ENCODE results near the gene TNFAIP3. TPM values are rescaled to one million over a fixed set of nuclear protein-coding genes. Genes with fewer than 3 reads are reported as not detected.
"Not testable (repeated sequence)": the region's sequence is repeated elsewhere in the genome, so short reads cannot be mapped to it uniquely, and the experiment has no call there.

The TNFAIP3 gene
- total RNA-seq, 1 donor from 2014 or later = 7.8 TPM

DNA sequence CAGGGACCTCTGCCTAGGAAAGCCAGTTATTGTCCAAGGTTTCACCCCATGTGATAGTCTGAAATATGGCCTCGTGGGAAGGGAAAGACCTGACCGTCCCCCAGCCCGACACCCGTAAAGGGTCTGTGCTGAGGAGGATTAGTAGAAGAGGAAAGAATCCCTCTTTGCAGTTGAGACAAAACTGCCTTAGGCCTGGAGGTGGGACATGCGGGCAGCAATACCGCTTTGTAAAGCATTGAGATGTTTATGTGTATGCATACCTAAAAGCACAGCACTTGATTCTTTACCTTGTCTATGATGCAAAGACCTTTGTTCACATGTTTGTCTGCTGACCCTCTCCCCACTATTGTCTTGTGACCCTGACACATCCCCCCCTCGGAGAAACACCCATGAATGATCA is 22.3 kb upstream of the TNFAIP3 start:
- not testable (repeated sequence) for DNase-seq (ENCODE audit: low read depth)

DNA sequence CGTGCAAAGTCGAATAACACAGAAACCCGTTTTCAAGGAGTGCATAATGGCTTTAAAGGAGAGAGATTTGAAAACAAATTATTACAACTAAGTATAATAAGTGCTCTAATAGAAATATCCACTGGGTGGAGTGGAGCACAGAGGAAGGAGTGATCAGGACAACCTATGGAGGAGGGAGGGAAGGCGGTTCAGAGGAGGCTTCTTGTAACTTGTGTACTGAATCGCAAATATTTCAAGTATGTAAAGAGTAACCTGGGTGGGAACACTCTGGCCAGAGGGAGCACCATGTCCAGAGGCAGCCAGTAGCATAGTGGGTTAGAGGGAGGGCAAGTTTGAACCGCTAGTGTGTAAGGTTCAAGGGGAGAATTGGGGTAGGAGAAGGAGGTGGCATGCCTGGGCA is 21.6 kb upstream of the TNFAIP3 start:
- no peak for DNase-seq (ENCODE audit: low read depth)

DNA sequence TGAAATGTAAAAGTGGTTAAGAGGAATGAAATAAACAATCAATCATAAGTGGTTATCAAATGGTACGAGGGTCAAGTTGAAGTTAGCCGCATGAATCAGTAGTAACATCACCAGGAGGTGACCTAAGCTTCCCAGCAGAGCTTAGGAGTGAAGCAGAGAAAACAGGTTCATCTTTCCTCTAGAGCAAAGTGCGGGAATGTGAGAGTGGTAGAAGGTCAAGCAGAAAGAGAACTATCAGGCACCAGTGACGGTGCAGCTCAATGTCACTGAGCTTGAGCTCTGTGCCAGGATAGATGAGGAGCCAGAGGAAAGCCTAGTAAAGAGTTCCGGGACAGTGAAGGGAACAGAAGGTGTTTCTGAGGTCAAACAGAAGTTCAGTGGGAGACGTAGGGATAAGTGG is 20.8 kb upstream of the TNFAIP3 start:
- no peak for DNase-seq (ENCODE audit: low read depth)

DNA sequence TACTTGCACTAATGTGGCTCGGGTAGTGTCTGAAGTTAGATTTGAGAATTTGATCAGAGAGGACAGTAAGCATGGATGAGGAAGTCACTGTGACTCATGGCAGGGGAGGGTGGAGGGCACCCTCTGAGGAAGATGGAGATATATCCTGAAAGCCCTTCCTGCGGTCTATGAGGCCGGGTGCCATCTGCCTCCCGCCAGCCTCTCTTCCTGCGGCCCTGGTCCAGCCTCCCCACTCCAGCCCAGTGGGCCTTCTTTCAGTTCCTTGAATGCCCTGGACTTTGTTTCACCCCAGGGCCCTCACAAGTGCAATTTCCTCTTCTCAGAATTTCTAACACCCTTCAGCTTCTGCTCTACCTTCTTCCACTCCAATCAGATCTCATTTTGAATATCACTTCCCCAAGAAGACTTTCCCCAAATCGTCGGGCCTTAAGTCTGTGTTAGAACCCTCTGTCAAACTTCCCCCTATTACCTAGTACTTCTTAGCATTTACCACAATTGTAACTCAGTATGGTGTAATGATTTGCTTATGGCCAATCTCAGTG is 20.2 kb upstream of the TNFAIP3 start:
- no peak for DNase-seq (ENCODE audit: low read depth)

DNA sequence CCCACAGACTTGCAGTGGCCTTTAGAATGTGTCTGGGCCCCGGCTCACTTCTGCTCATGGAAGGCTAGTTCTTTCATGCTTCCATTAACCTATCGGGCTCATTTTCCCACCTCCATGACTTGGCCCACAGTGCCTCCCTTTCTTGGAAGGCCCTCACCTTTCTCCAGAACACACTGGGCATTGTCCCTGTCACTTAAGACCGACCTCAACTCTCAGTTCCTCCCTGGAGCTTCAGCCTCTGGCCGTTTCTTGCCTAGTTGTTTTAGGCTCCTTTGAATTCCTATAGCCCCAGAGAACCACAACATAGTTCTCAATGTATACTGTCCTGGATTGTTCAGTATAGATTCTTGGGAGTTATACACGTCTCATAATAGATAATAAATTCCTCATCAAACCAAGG is 19.3 kb upstream of the TNFAIP3 start:
- DNase-seq (ENCODE audit: low read depth) = no peak

DNA sequence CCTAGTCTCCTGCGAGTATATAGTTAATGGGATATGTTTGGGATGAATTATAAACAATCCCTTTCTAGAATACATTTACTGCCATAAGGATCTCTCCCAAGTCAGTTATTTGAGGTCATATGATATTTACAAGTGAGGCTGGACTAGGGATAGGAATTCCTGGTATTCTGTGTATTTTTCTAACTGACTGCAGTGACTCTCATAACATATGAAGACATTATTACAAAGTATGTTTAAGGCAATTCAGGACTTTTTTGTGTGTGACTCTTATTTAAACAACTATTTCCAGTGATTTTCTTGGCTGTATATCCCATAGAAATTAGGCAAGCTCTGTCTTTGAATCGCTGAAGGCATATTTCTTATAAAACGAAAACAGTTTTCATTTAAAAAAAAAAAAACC is 18.4 kb upstream of the TNFAIP3 start:
- no peak for DNase-seq (ENCODE audit: low read depth)

DNA sequence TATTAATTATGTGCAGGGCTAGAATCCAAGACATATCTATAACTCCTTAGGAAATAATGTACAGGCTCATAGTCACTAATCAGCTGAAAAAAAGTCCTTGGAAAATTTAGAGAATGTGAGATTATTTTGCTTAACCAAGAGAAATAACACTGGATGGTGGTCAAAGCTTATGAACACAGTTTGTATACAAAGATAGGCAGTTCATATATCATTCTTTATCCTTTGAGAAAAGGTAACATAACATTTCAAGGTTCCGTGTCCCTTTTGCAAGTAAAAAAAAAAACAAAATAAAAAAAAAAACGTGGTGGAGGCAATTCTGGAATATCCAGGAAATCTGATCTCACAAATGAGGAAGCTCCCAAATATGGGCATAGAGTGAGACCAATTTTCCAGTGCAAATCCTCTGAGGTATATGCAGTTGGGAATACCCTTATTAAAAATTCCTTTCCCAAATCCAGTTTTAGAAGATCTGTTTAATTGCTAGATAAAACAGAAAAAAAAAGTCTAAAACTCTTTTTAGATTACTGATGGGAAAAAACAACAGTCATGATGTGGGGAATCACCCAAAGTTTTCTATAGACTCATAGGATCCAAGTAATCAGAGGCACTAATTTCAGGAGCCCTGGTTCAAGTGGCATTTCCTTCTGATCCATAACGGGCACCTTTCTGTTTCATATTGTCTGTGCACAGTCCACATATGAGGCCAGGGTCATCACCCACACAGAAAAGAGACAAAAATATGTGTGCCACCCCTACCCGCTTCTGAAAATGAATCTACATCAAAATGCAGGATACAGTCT is 17.7 kb upstream of the TNFAIP3 start:
- DNase-seq (ENCODE audit: low read depth) = peak; percentile 32

DNA sequence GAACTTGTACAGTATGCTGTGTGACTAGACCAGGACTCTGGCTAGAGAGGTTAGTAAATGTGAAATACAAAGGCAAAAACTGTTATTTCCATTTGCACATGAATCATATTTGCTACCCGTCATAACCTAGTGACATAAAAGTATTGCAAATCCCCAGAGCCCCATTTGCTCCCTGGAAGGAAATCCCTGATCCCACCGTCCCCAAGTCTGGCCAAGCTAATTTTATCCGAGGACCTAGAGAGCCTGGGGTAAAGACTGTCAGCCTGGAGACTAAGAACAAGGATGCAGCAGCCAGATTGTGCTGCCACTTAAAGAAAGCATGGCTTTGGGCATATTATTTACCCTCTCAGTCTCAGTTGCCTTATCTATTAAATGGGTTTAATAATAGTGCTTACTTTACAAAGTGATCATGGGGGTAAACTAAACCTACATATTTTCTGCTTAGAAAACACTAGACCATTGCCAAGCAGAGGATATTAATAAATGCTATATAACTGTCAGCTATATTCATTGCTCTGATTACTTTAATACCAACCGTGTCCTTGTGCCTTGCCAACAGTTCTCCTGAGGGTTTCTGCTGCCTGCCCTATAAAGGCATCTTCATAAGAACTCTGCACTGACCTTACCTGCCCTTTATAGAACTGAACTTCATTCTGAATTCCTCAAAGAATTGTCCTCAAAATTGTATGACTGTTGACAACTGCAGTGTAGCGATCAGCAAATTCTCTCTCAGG is 16.9 kb upstream of the TNFAIP3 start:
- DNase-seq (ENCODE audit: low read depth) = no peak

DNA sequence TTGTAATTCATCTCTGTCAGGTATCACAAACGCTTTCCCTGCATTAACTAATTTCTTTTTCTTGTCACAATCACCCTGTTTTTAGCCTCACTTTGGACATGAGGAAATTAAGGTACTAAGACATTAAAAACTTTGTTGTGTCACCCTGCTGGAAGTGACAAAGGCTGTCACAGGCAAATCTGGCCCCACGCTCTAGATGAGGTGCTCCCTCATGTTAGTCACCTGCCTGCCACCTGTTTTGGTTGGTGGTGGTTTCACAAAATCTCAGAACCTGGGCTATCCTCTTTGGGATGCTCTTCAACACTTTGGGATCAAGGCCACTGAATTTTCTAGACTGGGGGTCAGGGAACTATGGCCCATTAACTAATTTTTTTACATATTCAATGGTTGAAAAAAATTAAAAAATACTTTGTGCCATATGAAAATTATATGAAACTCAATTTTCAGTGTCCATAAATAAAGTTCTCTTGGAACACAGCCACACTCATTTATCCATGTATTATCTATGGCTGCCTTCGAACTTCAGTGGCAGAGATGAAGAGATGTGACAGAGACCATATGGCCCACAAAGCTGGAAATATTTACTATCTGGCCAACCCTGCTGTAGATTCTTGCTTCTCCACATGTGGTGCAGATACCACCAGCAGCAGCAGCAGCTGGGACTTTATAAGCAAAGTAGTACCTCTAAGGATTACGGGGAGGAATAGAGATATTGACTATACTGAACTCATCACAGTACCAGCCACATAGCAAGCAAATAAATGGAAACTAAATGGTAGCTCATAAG is 16.1 kb upstream of the TNFAIP3 start:
- DNase-seq (ENCODE audit: low read depth) = no peak

DNA sequence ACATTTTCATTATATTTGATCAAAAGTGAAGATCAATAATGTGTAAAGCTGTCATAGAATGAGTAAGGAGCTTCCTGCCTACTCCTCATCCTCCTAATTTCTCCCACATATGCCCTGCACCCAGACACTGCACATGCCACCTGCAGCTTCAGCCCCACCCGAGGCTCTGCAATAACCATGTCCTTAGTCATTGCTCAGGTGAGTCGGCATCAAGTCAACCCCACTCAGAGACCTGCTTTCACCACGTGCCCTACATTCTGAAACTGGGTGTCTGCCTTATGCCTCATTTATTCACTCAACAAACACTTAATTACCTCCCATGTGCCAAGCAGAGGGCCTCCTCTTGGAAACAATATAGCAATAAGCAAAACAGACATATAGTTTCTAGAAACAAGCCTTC is 15.4 kb upstream of the TNFAIP3 start:
- DNase-seq (ENCODE audit: low read depth) = no peak

DNA sequence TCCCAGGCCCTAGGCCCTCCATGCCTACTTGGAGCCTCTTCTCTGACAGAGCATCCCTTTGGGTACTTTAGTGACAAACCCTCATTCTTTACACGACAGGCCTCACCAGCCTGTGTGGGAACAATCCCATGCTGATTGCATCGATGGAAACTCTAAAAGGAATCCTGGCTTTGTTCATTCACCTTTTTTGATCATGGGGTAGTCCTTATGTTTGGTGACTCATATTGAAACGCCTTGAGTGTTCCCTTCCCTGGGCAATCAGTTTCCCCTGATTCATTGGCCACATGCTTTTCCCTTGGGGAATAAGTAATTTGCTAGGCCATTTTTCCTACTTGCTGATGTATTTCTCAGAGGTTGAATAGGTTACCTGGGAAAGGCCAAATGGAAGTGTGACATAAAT is 14.7 kb upstream of the TNFAIP3 start:
- DNase-seq (ENCODE audit: low read depth) = no peak

DNA sequence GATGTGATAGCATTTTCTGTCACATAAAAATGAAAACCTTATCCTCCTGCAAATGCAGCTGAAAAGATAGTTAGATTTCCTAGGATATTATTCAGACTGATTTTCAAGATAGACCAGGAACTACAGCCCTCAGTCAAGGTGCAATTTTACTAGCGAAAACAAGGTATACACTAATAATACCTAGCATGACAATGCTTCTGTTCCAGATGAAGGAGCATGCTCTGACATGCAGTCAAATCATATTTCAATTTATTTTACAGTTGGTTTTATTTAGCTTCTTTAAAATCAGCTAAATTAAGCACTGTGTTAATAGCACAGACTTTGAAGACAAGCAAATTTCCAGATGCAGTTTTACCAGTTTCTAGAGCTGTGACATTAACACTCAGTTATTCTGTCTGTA is 14.2 kb upstream of the TNFAIP3 start:
- DNase-seq (ENCODE audit: low read depth) = no peak

DNA sequence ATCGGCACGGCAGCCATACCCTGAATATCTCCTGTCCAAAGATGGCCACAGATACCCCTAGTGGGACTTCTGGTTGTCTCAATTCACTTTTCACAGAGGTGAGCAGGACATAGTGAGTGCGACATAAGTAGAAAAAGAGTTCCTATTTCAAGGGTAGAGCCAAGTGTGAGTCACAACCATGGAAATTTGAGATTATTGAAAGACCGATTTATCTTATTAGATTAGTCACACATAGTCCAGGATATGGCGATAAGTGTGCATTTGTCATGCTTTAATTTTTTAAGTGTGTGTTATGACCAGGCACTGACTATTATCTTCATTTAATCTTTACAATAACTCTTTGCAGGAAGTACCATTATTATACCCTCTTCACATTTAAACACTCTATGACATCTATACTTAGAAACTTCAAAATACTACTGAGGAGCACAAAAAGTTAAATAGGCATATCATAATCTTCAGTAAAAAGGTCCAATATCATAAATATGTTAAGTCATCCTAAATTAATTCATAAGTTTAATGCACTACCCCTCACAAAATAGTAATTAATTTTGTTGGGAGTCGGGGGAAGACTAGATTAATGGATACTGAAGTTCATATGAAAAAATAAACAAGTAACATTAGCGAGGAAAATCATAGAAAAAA is 13.4 kb upstream of the TNFAIP3 start:
- DNase-seq (ENCODE audit: low read depth) = no peak

DNA sequence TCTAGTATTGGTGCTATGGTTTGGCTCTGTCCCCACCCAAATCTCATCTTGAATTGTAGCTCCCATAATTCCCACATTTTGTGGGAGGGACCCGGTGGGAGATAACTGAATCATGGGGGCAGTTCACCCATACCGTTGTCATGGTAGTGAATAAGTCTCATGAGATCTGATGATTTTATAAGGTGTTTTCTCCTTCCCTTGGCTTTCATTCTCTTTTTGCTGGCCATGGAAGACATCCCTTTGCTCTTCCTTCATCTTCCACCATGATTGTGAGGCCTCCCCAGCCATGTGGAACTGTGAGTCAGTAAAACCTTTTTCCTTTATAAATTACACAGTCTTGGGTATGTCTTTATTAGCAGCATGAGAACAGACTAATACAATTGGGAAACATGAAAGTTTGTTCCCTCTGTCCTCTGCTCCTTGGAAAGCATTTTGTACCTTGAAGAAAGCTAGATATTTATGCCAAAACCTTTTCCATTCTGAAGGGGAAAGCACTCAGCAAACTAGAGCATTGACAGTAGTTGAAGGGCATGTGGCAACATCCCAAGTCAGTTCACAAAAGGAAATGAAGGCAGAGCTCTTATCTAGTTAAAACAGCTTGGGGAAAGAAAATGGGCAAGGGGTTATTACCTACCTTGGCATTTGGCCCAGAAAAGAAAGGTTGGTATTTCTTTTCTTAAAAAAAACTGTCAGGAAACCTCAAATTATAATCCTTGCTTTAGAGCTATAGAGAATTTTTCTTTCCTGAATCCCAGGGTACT is 10.7 kb upstream of the TNFAIP3 start:
- DNase-seq (ENCODE audit: low read depth) = no peak

DNA sequence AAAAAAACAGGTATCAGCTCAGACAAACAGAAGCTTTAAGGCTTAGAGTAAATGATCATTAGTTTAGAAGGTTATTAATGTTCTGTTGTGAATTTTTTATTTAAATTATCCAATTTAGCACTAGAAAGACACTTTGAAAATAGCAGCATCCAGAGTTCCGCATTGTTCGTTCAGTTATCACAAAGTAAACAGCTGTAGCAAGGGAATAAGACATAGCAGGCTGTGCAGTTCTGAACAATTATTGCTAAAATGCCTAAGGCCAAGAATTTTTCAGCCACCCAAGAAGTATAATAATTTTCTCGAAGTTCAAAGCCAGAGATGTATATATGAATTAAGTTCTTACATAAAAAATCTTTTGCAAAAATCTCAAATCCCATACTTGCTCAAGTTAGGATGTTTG is 8.0 kb upstream of the TNFAIP3 start:
- DNase-seq (ENCODE audit: low read depth) = no peak

DNA sequence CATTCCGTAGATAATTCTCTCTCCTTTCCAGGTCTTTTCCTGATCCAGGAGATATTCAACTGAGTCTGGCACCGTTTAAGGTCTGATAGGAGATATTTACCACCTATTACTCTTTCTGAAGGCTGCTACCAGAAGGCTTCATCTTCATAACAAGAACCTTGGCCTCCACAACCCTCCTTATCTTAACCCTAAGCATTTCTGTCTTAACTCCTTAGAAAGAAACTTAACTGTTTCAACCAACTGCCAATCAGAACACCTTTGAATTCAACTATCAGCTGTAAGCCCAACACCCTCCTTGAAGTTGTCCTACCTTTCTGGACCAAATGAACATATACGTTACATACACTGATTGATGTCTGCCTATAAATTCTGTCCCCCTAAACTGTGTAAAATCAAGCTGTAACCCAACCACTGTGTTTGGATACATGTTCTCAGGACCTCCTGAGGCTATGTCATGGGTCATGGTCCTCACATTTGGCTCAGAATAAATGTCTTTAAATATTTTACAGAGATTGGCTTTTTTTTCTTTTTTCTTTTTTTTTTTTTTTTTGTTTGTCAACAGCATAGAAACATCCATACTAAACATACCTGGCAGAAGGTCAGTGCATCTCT is 6.6 kb upstream of the TNFAIP3 start:
- DNase-seq (ENCODE audit: low read depth) = no peak

DNA sequence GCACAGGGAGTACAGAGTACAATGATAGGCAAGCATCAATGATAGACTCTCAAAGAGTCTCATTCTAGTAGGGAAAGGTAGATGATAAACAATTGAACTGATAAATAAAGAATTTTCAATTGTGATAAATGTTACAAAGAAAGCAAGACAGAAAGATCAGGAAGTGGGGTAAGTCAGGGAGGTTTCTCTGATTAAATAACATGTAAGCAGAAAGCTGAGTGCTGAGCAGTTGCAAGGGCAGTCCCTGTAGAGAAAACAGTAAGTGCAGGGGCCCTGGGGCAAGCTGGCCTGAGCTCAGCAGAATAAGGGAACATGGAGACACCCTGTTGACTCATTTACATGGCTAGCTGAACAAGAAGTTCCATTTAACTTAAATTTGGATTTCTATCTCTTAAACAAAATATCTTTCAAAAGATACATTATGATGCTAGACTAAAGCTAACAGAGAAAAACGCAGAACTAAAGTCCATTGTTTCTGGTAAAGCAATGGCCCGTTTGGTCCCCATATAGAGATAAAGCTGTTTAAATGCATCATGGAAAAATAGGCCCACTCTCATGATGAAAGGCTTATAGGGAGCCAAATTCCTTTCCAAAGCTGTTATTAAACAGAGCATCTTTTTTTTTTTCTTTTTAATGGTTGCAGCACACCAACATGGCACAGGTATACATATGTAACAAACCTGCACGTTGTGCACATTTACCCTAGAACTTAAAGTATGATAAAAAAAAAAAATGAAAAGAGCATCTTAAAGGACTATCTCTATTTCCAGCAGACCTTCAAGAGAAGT is 5.3 kb upstream of the TNFAIP3 start:
- DNase-seq (ENCODE audit: low read depth) = no peak

DNA sequence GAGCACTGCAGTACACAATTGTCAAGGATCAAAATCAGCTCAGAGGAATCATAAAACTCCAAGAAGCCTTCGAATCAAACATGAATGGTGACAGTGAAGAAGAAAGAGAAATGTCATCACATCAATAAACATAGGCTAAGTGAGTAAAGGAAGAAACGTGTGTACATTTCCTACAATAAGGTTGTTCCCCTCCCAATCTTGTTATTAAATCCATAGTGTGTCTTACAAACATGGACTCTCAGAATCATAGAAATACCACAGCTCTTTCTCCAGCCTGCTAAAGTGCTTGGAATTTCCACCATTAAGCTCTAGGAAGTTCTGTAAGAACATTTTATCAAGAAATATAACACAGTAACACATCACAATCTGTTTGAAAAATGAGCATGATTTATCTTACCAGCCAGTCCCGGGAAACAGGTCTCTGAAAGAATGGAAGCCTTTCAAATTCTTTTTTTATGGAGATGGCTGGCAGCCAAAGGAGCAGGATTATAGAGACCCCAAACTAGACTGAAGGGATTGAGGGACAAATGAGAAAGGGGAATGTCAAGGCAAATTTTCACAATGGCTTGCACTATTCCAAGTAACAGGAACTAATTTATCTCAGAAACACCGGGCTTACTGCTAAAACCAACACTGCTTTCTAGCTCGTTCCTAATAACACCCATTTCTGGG is 4.5 kb upstream of the TNFAIP3 start:
- DNase-seq (ENCODE audit: low read depth) = no peak

Measured in myocyte (in vitro differentiated cells).